Hepatocyte (in vitro differentiated cells): ENCODE measurements around the gene SARDH. TPM values are rescaled to one million over a fixed set of nuclear protein-coding genes. Genes with fewer than 3 reads are reported as not detected.

Experiments used
- DNase-seq: peaks from one replicate; pipeline ENCODE4 v3.0.0-alpha.2; 2016; ENCODE audit warnings: low spot score
- H2AFZ ChIP-seq: fragments of 200-600 bp; sonication (generic); 2 replicates; pipeline ENCODE4 v1.6.0; 2016; ENCODE audit warnings: antibody characterized with exemption, mild to moderate bottlenecking
- H3K27ac ChIP-seq: fragments of 200-600 bp; sonication (generic); 2 replicates; pipeline ENCODE4 v1.5.1; 2016; ENCODE audit warnings: mild to moderate bottlenecking
- H3K27me3 ChIP-seq: fragments of 200-600 bp; sonication (generic); 2 replicates; pipeline ENCODE4 v1.6.1; 2016
- H3K36me3 ChIP-seq: fragments of 200-600 bp; sonication (generic); replicated peaks from 2 replicates; pipeline ENCODE4 v1.5.1; 2016; ENCODE audit warnings: low read depth; ENCODE audit not compliant: insufficient read depth
- H3K4me1 ChIP-seq: fragments of 200-600 bp; sonication (generic); 2 replicates; pipeline ENCODE4 v1.5.1; 2016; ENCODE audit warnings: mild to moderate bottlenecking, moderate library complexity; ENCODE audit not compliant: insufficient read depth
- H3K4me2 ChIP-seq: fragments of 200-600 bp; sonication (generic); 2 replicates; pipeline ENCODE4 v1.6.0; 2016
- H3K4me3 ChIP-seq: fragments of 200-600 bp; sonication (generic); 2 replicates; pipeline ENCODE4 v1.5.1; 2016; ENCODE audit warnings: mild to moderate bottlenecking
- H3K79me2 ChIP-seq: fragments of 200-600 bp; sonication (generic); 2 replicates; pipeline ENCODE4 v1.6.0; 2017; ENCODE audit warnings: mild to moderate bottlenecking
- H3K9me2 ChIP-seq: fragments of 200-600 bp; sonication (generic); replicated peaks from 2 replicates; pipeline ENCODE4 v1.6.0; 2017; ENCODE audit warnings: mild to moderate bottlenecking; ENCODE audit not compliant: insufficient read depth
- H3K9me3 ChIP-seq: fragments of 200-600 bp; sonication (generic); 2 replicates; pipeline ENCODE4 v1.5.1; 2016; ENCODE audit warnings: low read depth, mild to moderate bottlenecking
- H4K20me1 ChIP-seq: fragments of 200-600 bp; sonication (generic); 2 replicates; pipeline ENCODE4 v1.6.0; 2016; ENCODE audit warnings: mild to moderate bottlenecking; ENCODE audit not compliant: insufficient read depth, poor library complexity, severe bottlenecking
- EZH2 ChIP-seq: fragments of 200-600 bp; sonication (generic); IDR thresholded peaks from 2 replicates; pipeline ENCODE4 v1.6.1; 2016; ENCODE audit warnings: antibody characterized with exemption, mild to moderate bottlenecking, borderline replicate concordance
- EZH2phosphoT487 ChIP-seq: fragments of 200-600 bp; sonication (generic); IDR thresholded peaks from one replicate; pipeline ENCODE4 v1.6.1; 2018; ENCODE audit warnings: antibody characterized with exemption, mild to moderate bottlenecking, low read depth, moderate library complexity; ENCODE audit not compliant: unreplicated experiment, severe bottlenecking
- WGBS: methylation state at CpG from one replicate; pipeline ENCODE4 v1.1.6; 2016; ENCODE audit warnings: low lambda C conversion rate; ENCODE audit errors: missing lambda C conversion rate; 5-methylcytosine and 5-hydroxymethylcytosine counted together
- polyA plus RNA-seq: library from polyadenylated mRNA; unstranded; fragments of >200 nt; fragmentation: Nextera tagmentation; extraction: Ambion mirVana; gene quantifications from 2 replicates; pipeline ENCODE4 v1.2.1, GENCODE V29; 2016
- total RNA-seq: library from RNA; depleted of rRNA; stranded (reverse); fragments of >200 nt; gene quantifications from 2 replicates; pipeline ENCODE4 v1.2.3, GENCODE V29; 2014
- TF ChIP-seq, protein P1 (sequence below): fragments of 200-600 bp; sonication (generic); IDR thresholded peaks from 2 replicates; pipeline ENCODE4 v1.5.1; 2016; ENCODE audit warnings: antibody characterized with exemption, mild to moderate bottlenecking; ENCODE audit not compliant: poor library complexity

Gene SARDH
- total and polyA plus RNA-seq, 2 experiments from 2014 or later, result 7.5 to 9.8 TPM

- TF ChIP-seq EZH2phosphoT487 (no peak), EZH2 (no peak)
- TF ChIP-seq, protein P1, sequence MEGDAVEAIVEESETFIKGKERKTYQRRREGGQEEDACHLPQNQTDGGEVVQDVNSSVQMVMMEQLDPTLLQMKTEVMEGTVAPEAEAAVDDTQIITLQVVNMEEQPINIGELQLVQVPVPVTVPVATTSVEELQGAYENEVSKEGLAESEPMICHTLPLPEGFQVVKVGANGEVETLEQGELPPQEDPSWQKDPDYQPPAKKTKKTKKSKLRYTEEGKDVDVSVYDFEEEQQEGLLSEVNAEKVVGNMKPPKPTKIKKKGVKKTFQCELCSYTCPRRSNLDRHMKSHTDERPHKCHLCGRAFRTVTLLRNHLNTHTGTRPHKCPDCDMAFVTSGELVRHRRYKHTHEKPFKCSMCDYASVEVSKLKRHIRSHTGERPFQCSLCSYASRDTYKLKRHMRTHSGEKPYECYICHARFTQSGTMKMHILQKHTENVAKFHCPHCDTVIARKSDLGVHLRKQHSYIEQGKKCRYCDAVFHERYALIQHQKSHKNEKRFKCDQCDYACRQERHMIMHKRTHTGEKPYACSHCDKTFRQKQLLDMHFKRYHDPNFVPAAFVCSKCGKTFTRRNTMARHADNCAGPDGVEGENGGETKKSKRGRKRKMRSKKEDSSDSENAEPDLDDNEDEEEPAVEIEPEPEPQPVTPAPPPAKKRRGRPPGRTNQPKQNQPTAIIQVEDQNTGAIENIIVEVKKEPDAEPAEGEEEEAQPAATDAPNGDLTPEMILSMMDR, result no peak
- H3K9me2 ChIP-seq, result no peaks in the 10 kb centered on the region
- no peaks in the 10 kb centered on the region for H3K27me3 ChIP-seq
- no peaks in the 10 kb centered on the region for H3K36me3 ChIP-seq
- H3K9me3 ChIP-seq, result no peaks in the 10 kb centered on the region
- no peak overlapping the region for H3K27ac ChIP-seq
- DNase-seq, result no peak
- no peaks in the 10 kb centered on the region for H3K79me2 ChIP-seq
- H3K4me1 ChIP-seq, result peaks cover 6% of the 10 kb centered on the region
- 88% methylated on average over 8 of the region's 8 CpGs for WGBS
- no peak overlapping the region for H2AFZ ChIP-seq
- H3K4me2 ChIP-seq, result no peak overlapping the region
- H3K4me3 ChIP-seq, result no peak overlapping the region
- no peaks in the 10 kb centered on the region for H4K20me1 ChIP-seq
Observed at GRCh38 chr9:133740911-133741310, 2.8 kb upstream of the SARDH start.

- Histone ChIP-seq H4K20me1 (no peaks in the 10 kb centered on the region), H3K27ac (peak overlapping the region; percentile 28), H3K9me3 (no peaks in the 10 kb centered on the region), H3K9me2 (no peaks in the 10 kb centered on the region), H3K79me2 (no peaks in the 10 kb centered on the region), H2AFZ (no peak overlapping the region), H3K4me2 (no peak overlapping the region), H3K27me3 (no peaks in the 10 kb centered on the region), H3K36me3 (no peaks in the 10 kb centered on the region), H3K4me1 (peaks cover 6% of the 10 kb centered on the region), H3K4me3 (no peak overlapping the region)
- TF ChIP-seq, protein P1, result no peak
- TF ChIP-seq EZH2phosphoT487 (no peak), EZH2 (no peak)
- DNase-seq, result peak; percentile 60
- WGBS, result 75% methylated on average over 17 of the region's 17 CpGs
Observed at GRCh38 chr9:133739408-133740280, 1.5 kb upstream of the SARDH start.

DNA sequence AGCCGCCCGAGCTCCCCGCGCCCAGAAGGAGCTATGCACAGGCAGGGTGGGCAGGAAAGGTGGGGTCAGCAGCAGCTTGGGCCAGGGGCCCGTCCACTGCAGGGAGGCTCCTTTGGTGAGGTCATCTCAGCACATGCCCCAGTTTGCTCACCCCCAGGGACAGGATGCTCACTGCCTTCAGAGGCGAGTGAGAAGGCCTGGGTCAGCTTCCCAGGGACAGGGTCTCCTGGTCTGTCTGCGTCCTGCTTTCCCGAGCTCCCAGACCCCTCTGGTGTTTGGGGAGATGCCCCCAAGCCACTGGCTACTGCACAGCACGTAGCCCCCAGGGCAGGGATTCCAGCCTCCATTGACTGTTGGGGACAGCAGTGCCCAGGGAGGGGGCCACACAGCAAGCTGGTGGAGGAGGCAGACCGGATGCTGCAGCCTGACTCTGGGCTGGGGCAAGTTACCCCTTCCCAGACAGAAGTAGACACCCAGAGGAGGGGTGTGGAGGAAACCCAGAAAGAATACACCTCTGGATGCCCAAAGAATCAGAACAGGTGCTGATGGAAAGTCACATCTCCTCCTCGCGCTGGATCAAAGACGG is 581 bp upstream of the SARDH start:
- 90% methylated on average over 13 of the region's 13 CpGs for WGBS
- Histone ChIP-seq H2AFZ (peak overlapping the region; percentile 81), H3K79me2 (no peaks in the 10 kb centered on the region), H3K9me2 (no peaks in the 10 kb centered on the region), H3K36me3 (no peaks in the 10 kb centered on the region), H3K4me3 (no peak overlapping the region), H4K20me1 (no peaks in the 10 kb centered on the region), H3K4me2 (peak overlapping the region; percentile 84), H3K4me1 (peaks cover 6% of the 10 kb centered on the region), H3K9me3 (no peaks in the 10 kb centered on the region), H3K27ac (no peak overlapping the region), H3K27me3 (no peaks in the 10 kb centered on the region)
- TF ChIP-seq, protein P1, result no peak
- TF ChIP-seq EZH2, result no peak
- TF ChIP-seq EZH2phosphoT487, result no peak
- no peak for DNase-seq
